B cell (primary cell): ENCODE data around the gene NAV1. TPM values are rescaled to one million over a fixed set of nuclear protein-coding genes. Genes with fewer than 3 reads are reported as not detected.

Experiments used
- ATAC-seq: fragments of 200-7000 bp; cut with Tn5 transposase; one replicate; pipeline ENCODE4 v1.10.0; 2021; ENCODE audit warnings: low read depth, mild to moderate bottlenecking, moderate number of reproducible peaks, moderate library complexity
- CTCF ChIA-PET: fragments of 350-600 bp; sonication (Branson Sonifier 250); formaldehyde crosslinking; loops from one replicate; lab custom pipeline; 2021; ENCODE audit warnings: antibody characterized with exemption, inconsistent platforms; lab: Charles Lee
- POLR2A ChIA-PET: fragments of 350-600 bp; sonication (Branson Sonifier 250); formaldehyde crosslinking; loops from one replicate; lab custom pipeline; 2021; ENCODE audit warnings: antibody characterized with exemption; lab: Charles Lee
- DNase-seq: peaks from one replicate; pipeline ENCODE4 v3.0.0; 2013
- H2AFZ ChIP-seq: 2 replicates; pipeline ENCODE4 v1.6.1; 2012; ENCODE audit warnings: mild to moderate bottlenecking, low read depth, low read length; ENCODE audit not compliant: insufficient read depth, poor library complexity, severe bottlenecking
- H3K27ac ChIP-seq, 2 donors: 1 replicate in 1 of 2; 2 replicates in 1 of 2; pipeline ENCODE4 v1.5.1; 2012 to 2013; ENCODE audit warnings: low read length in 2 of 2, mild to moderate bottlenecking in 2 of 2, moderate library complexity in 1 of 2
- H3K27me3 ChIP-seq, 4 experiments: fragments of 200-600 bp in 1 of 4; sonication (generic) in 1 of 4; replicated peaks in 1 of 4; 1 replicate in 2 of 4; 2 replicates in 2 of 4; pipeline versions ENCODE4 v1.6.1 to v1.7.0; 2013 to 2016; ENCODE audit warnings: low read length in 3 of 4, mild to moderate bottlenecking in 2 of 4, mixed read lengths in 1 of 4, moderate library complexity in 1 of 4; ENCODE audit not compliant: insufficient read depth in 4 of 4, control insufficient read depth in 3 of 4; ENCODE audit errors: control extremely low read depth in 1 of 4
- H3K36me3 ChIP-seq, 2 experiments: replicated peaks in 1 of 2; 1 replicate in 1 of 2; 2 replicates in 1 of 2; pipeline versions ENCODE4 v1.6.1 to v1.7.1; 2013; ENCODE audit warnings: low read length in 1 of 2; ENCODE audit not compliant: insufficient read depth in 2 of 2, control insufficient read depth in 1 of 2; ENCODE audit errors: control extremely low read depth in 1 of 2, extremely low read depth in 1 of 2
- H3K4me1 ChIP-seq, 2 donors: fragments of 200-600 bp in 1 of 2; sonication (generic) in 1 of 2; 1 replicate in 1 of 2; 2 replicates in 1 of 2; pipeline versions ENCODE4 v1.5.1 to v1.6.1; 2013 to 2017; ENCODE audit warnings: low read length in 2 of 2; ENCODE audit not compliant: control insufficient read depth in 2 of 2, insufficient read depth in 2 of 2
- H3K4me2 ChIP-seq: replicated peaks from 2 replicates; pipeline ENCODE3; 2012; ENCODE audit warnings: mild to moderate bottlenecking, low read depth, low read length; ENCODE audit not compliant: poor library complexity, severe bottlenecking
- H3K4me3 ChIP-seq, 5 experiments: fragments of 200-600 bp in 1 of 5; sonication (generic) in 1 of 5; 1 replicate in 3 of 5; 2 replicates in 2 of 5; pipeline versions ENCODE4 v1.5.1 to v1.7.0; 2011 to 2016; ENCODE audit warnings: low read length in 4 of 5, mild to moderate bottlenecking in 4 of 5, low read depth in 2 of 5, control low read depth in 1 of 5, moderate library complexity in 1 of 5; ENCODE audit not compliant: insufficient read depth in 1 of 5; ENCODE audit errors: control extremely low read depth in 1 of 5, extremely low read depth in 1 of 5
- H3K79me2 ChIP-seq: fragments of 200-600 bp; sonication (generic); one replicate; pipeline ENCODE4 v1.6.0; 2016; ENCODE audit warnings: low read length; ENCODE audit not compliant: control insufficient read depth, insufficient read depth
- H3K9ac ChIP-seq: fragments of 200-600 bp; sonication (generic); 2 replicates; pipeline ENCODE4 v1.6.1; 2017; ENCODE audit warnings: mild to moderate bottlenecking, low read length, moderate library complexity
- H3K9me3 ChIP-seq, 3 donors: one replicate each; pipeline versions ENCODE4 v1.6.1 to v1.7.1; 2013; ENCODE audit warnings: low read length in 2 of 3; ENCODE audit not compliant: control insufficient read depth in 2 of 3, insufficient read depth in 1 of 3; ENCODE audit errors: control extremely low read depth in 1 of 3
- H4K20me1 ChIP-seq: 2 replicates; pipeline ENCODE4 v1.6.0; 2012; ENCODE audit warnings: mild to moderate bottlenecking, low read length; ENCODE audit not compliant: insufficient read depth, control insufficient read depth, poor library complexity, severe bottlenecking
- H3K27ac Mint-ChIP-seq: one replicate; pipeline ENCODE4 v1.8.0; 2021; ENCODE audit warnings: mixed read lengths
- H3K27me3 Mint-ChIP-seq: one replicate; pipeline ENCODE4 v1.8.0; 2021; ENCODE audit warnings: mixed read lengths
- H3K4me1 Mint-ChIP-seq: one replicate; pipeline ENCODE4 v1.8.0; 2021; ENCODE audit warnings: mixed read lengths
- H3K4me3 Mint-ChIP-seq: one replicate; pipeline ENCODE4 v1.8.0; 2021; ENCODE audit warnings: mixed read lengths
- H3K9me3 Mint-ChIP-seq: one replicate; pipeline ENCODE4 v1.8.0; 2022; ENCODE audit warnings: mixed read lengths; ENCODE audit not compliant: insufficient read depth
- CTCF ChIP-seq: fragments of 200-600 bp; IDR thresholded peaks from one replicate; pipeline ENCODE4 v1.8.0; 2022; ENCODE audit warnings: antibody characterized with exemption, mild to moderate bottlenecking
- EZH2 ChIP-seq: IDR thresholded peaks from 2 replicates; pipeline ENCODE4 v1.6.1; 2012; ENCODE audit warnings: borderline replicate concordance, low read depth, mild to moderate bottlenecking, moderate library complexity, low read length; ENCODE audit not compliant: insufficient read depth, poor library complexity, severe bottlenecking
- WGBS: methylation state at CpG from one replicate; pipeline ENCODE4 v1.1.5; 2013; ENCODE audit warnings: missing lambda C conversion rate; ENCODE audit not compliant: insufficient coverage; 5-methylcytosine and 5-hydroxymethylcytosine counted together
- intact Hi-C: fragments of 100-400 bp; cut with micrococcal nuclease; formaldehyde crosslinking; loops from one replicate; pipeline ENCODE4 v1.10.0; 2022
- polyA plus RNA-seq: library from polyadenylated mRNA; depleted of rRNA; stranded (reverse); fragments of >200 nt; gene quantifications from 2 replicates; pipeline ENCODE4 v1.2.3, GENCODE V29; 2012
- total RNA-seq, 2 donors: library from RNA; stranded (reverse); fragments of 120-200 nt in 1 of 2; gene quantifications; 1 replicate in 1 of 2; 2 replicates in 1 of 2; pipeline versions ENCODE4 v1.2.3 to v1.2.4, GENCODE V29; 2013 to 2022

The NAV1 gene
- total and polyA plus RNA-seq, 2 donors (not counting 1 experiment from before 2014, with no cell fraction given) = 1.5 to 4.3 TPM

GRCh38 chr1:201587729-201588128 lies 48.8 kb downstream of the NAV1 start:
- H3K9me3 ChIP-seq = no peaks in the 10 kb centered on the region
- no peaks in the 10 kb centered on the region for H3K36me3 ChIP-seq
- no peaks in the 10 kb centered on the region for H3K27me3 ChIP-seq
- no peak overlapping the region for H3K4me2 ChIP-seq
- Mint-ChIP-seq H3K4me1 (no peaks in the 10 kb centered on the region), H3K27ac (no peak overlapping the region), H3K27me3 (peaks cover 13% of the 10 kb centered on the region), H3K9me3 (no peaks in the 10 kb centered on the region), H3K4me3 (no peak overlapping the region)
- H3K9ac ChIP-seq = no peak overlapping the region
- no CpG with 5 or more reads among the region's 1 CpG for WGBS
- CTCF ChIA-PET = no interaction called here
- H3K79me2 ChIP-seq = no peaks in the 10 kb centered on the region
- DNase-seq (no peak), ATAC-seq (no peak)
- no peaks in the 10 kb centered on the region for H3K4me1 ChIP-seq
- no peak overlapping the region for H2AFZ ChIP-seq
- intact Hi-C loops = no loop called here
- TF ChIP-seq EZH2 (no peak), CTCF (no peak)
- H3K27ac ChIP-seq = no peak overlapping the region
- H4K20me1 ChIP-seq = no peaks in the 10 kb centered on the region
- no peak overlapping the region for H3K4me3 ChIP-seq
- POLR2A ChIA-PET = no interaction called here

Other genes with a start within 250 kb of the NAV1 start
- gene TNNT2, start 161.4 kb upstream of the NAV1 start, total RNA-seq = not detected in 2 replicates
- not detected in 2 replicates for gene TNNT2, start 161.4 kb upstream of the NAV1 start, polyA plus RNA-seq
- gene LAD1, start 139.8 kb upstream of the NAV1 start, total RNA-seq = 0.10 and 0.19 TPM in 2 replicates
- not detected in 2 replicates for gene LAD1, start 139.8 kb upstream of the NAV1 start, polyA plus RNA-seq
- gene TNNI1, start 117.4 kb upstream of the NAV1 start, total RNA-seq = not detected in 2 replicates
- gene TNNI1, start 117.4 kb upstream of the NAV1 start, polyA plus RNA-seq = not detected in 2 replicates
- 0.20 TPM in 1 of 2 replicates, not detected in the other for gene PHLDA3, start 69.9 kb upstream of the NAV1 start, total RNA-seq
- gene PHLDA3, start 69.9 kb upstream of the NAV1 start, polyA plus RNA-seq = 0.04 and 0.30 TPM in 2 replicates
- gene CSRP1, start 32.0 kb upstream of the NAV1 start, total RNA-seq = 23.8 and 34.7 TPM in 2 replicates
- gene CSRP1, start 32.0 kb upstream of the NAV1 start, polyA plus RNA-seq = 26.4 and 36.7 TPM in 2 replicates